Measurements from ENCODE around the gene TM6SF1. TPM values are rescaled to one million over a fixed set of nuclear protein-coding genes. Genes with fewer than 3 reads are reported as not detected.

The TM6SF1 gene
- total RNA-seq, 4 donors from 2014 or later, result 7.1 to 49.1 (median 13.7) TPM

GRCh38 chr15:83178390-83178789 lies 70.9 kb downstream of the TM6SF1 start:
- DNase-seq, result no peak
- Histone ChIP-seq H3K27ac (no peak overlapping the region), H3K4me1 (no peaks in the 10 kb centered on the region), H3K27me3 (no peaks in the 10 kb centered on the region), H3K4me3 (no peak overlapping the region), H3K36me3 (no peaks in the 10 kb centered on the region), H3K9me3 (no peaks in the 10 kb centered on the region)
- no peak for TF ChIP-seq POLR2A (IDR thresholded peaks at IDR 0.05)
- TF ChIP-seq CTCF (IDR thresholded peaks at IDR 0.05 in 4 of 5, conservative IDR thresholded peaks at IDR 0.05 in 1 of 5), result no peak
- no peak for ATAC-seq
- intact Hi-C loops (cut with DNase I; ENCODE audit: low total_unique reads) (no loop called here), in situ Hi-C loops (cut with MboI; ENCODE audit: low sequenced_read_pairs in 4 of 4) (no loop called here)

GRCh38 chr15:83178869-83179325 lies 71.5 kb downstream of the TM6SF1 start:
- TF ChIP-seq CTCF (IDR thresholded peaks at IDR 0.05 in 4 of 5, conservative IDR thresholded peaks at IDR 0.05 in 1 of 5) (no peak), POLR2A (IDR thresholded peaks at IDR 0.05) (no peak)
- Histone ChIP-seq H3K9me3 (no peaks in the 10 kb centered on the region), H3K4me1 (no peaks in the 10 kb centered on the region), H3K36me3 (no peaks in the 10 kb centered on the region), H3K4me3 (no peak overlapping the region), H3K27me3 (no peaks in the 10 kb centered on the region), H3K27ac (no peak overlapping the region)
- intact Hi-C loops (cut with DNase I; ENCODE audit: low total_unique reads) (no loop called here), in situ Hi-C loops (cut with MboI; ENCODE audit: low sequenced_read_pairs in 4 of 4) (no loop called here)
- DNase-seq (no peak), ATAC-seq (no peak)

- Histone ChIP-seq H3K9me3 (no peaks in the 10 kb centered on the region), H3K4me3 (no peak overlapping the region), H3K4me1 (no peaks in the 10 kb centered on the region), H3K27me3 (no peaks in the 10 kb centered on the region), H3K36me3 (no peaks in the 10 kb centered on the region), H3K27ac (no peak overlapping the region)
- ATAC-seq, result no peak
- in situ Hi-C loops (cut with MboI; ENCODE audit: low sequenced_read_pairs in 4 of 4), result no loop called here
- TF ChIP-seq POLR2A (IDR thresholded peaks at IDR 0.05) (no peak), CTCF (IDR thresholded peaks at IDR 0.05 in 4 of 5, conservative IDR thresholded peaks at IDR 0.05 in 1 of 5) (no peak)
- DNase-seq, result no peak
- intact Hi-C loops (cut with DNase I; ENCODE audit: low total_unique reads), result no loop called here
These were observed 78.1 kb downstream of the TM6SF1 start for GRCh38 chr15:83185561-83185960.

Small RNA genes lying within 50 kb of the gene (microRNA-seq; reads per million reads assigned to microRNA genes)
- gene MIR4515 (ENCODE audit: borderline replicate concordance in 2 of 2), result 0 to 0.85 reads per million in 2 donors

Other genes starting within 250 kb of the TM6SF1 start
- 100 to 1,000 TPM in 2 of 4 donors, 10 to 100 TPM in 2; 51.6 to 132 (median 94.5) TPM for gene HOMER2, start 154.9 kb upstream of the TM6SF1 start, total RNA-seq
- gene RAMAC, start 121.4 kb upstream of the TM6SF1 start, total RNA-seq, result 10 to 100 TPM; 16.4 to 28.0 (median 23.7) TPM
- 10 to 100 TPM in 2 of 4 donors, 1 to 10 TPM in 2; 5.9 to 14.6 (median 9.5) TPM for gene C15orf40, start 96.0 kb upstream of the TM6SF1 start, total RNA-seq
- 100 to 1,000 TPM; 229 to 408 (median 342) TPM for gene BTBD1, start 40.4 kb upstream of the TM6SF1 start, total RNA-seq
- 1 to 10 TPM in 3 of 4 donors, under 1 TPM in 1; 1.00 to 7.1 (median 4.1) TPM for gene HDGFL3, start 100.2 kb downstream of the TM6SF1 start, total RNA-seq
- gene BNC1, start 177.0 kb downstream of the TM6SF1 start, total RNA-seq, result under 1 TPM in 3 of 4 donors, not detected in 1; 0.10 to 0.13 (median 0.11) TPM

Data from gastrocnemius medialis (tissue), 4 donors.